Activated CD8-positive, alpha-beta memory T cell treated with anti-CD3 and anti-CD28 coated beads for 1 hour (primary cell): Measurements from ENCODE around the gene MAP6.
A peak's percentile ranks its signal among the peaks of the same experiment; 100 is the strongest.
"Not testable (repeated sequence)": the region's sequence is repeated elsewhere in the genome, so short reads cannot be mapped to it uniquely, and the experiment has no call there.

Experiments used
- DNase-seq, 2 donors: peaks; one replicate each; pipeline ENCODE4 v3.0.0-alpha.2; 2020; ENCODE audit warnings: low read depth in 1 of 2; ENCODE audit errors: extremely low read depth in 1 of 2

Gene MAP6

DNA sequence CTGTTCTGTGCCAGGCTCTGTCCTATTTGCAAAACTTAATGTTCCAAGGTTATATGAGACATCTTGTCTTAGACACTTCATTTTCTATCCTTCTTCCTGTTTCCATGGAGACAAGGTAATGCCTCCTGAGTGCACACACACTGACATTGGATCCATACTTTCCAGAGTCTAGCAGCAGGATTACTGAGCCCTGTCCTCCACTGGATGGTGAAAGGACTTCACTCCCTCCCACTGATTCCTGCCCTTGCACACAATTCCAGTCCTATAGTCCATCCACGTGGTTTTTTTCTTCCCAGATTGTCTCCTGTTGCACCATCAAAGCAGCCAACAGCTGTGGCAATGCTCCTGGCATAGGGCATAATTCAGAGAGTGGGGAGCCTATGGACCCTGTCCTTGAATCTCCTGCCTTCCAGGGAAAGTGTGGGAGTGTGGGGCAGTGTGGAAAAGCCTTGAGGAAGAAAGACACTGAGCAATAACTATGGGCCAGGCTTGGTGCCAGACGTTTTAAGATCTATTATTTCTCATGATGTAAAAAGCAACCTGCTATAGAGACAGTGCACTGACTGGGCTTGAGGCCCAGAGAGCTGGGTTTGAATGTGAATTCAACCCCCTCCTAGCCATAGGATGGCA lies 75.4 kb downstream of the MAP6 start:
- no peak for DNase-seq

DNA sequence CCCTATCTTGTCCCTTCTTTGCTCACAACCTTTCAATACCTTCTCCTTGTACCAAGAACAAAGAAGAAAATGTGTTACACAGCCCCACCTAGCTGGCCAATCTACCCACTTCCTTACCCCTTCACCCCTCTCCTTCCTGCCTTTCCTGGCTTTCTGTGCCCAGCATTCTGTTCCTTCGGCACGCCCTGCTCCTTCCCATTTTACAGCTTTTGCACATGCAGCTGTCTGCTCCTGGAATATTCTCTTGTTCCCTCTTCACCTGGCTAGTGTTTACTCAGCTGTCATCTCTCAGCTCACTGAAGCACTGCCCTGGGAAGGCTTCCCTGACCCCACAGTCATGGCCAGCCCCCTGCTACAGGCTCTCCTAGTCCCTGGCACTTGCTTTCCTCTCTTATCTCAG lies 76.1 kb downstream of the MAP6 start:
- DNase-seq = no peak

DNA sequence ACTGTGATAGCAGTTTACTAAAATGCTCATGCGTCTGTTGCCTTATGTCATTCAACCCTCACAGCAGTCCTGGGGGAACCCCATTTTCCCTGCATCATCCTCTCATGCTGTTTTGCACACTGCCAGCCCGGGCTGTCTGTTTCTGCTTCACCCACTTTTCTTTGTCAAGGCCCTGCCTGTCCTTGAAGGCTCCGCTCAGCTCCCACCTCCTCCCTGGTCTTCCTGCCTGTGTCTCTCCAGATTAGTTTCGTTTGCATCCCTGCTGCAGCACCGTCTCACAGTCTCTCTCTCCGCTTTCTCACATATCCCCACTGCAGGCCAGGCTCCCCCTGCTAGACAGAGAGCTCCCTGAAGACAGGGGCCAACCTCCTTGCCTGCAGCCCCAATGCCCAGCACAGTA lies 76.9 kb downstream of the MAP6 start:
- DNase-seq = no peak

DNA sequence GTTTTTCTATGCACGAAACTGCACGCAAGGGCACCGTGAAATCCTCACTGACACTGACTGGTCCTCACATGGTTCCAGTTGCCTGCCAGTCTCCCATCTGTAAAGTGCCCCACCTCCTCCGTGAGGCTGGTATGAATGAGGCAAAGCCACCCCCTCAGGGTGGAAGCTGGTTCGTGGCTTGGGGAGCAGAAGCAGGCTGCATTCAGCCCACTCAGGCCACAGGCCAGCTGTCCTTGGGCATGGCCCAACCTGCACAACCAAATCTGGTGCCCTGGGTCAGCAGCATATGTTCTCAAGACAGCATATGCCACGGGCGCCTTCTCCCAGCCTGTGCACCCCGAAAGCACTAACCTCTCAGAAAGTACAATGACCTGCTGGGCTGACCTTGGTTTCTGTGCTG lies 77.5 kb downstream of the MAP6 start:
- no peak for DNase-seq

DNA sequence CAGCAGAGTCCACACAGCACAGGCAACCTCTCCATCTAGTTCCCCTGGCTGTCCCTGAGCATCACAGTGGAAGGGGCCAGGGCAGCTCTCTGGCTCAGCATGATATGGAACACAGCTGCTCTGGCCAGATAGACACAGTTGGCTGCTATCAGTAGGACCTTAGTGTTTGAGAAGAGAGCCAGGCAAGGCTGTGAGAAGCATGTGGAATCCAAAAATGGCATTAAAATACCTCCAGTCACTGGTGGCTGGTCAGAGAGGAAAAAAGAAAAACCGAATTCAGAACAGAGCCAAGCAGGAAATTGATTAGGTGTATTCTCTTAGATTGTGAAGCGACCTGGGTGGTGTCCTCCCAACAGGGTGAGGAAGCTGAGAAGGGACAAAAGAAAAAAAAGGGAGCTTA lies 78.9 kb downstream of the MAP6 start:
- DNase-seq = no peak

DNA sequence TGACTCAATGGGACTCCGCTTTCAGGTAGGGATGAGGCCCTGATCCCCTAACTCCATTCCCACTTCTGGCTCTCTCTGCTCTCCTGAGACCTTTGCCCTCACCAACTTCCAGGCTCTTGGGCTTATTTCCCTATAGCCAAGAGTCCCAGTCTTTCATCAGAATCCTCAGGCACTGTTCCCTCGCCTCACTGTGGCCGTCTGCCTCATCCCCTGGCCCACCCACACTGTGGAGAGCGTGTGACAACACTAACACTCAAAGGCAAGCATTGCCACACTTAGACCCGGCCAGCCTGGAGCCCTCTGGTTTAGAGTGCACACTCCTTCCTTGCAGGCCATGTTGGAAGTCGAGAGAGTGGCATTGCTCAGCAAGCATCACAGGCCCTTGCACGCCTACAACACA lies 79.8 kb downstream of the MAP6 start:
- no peak for DNase-seq

DNA sequence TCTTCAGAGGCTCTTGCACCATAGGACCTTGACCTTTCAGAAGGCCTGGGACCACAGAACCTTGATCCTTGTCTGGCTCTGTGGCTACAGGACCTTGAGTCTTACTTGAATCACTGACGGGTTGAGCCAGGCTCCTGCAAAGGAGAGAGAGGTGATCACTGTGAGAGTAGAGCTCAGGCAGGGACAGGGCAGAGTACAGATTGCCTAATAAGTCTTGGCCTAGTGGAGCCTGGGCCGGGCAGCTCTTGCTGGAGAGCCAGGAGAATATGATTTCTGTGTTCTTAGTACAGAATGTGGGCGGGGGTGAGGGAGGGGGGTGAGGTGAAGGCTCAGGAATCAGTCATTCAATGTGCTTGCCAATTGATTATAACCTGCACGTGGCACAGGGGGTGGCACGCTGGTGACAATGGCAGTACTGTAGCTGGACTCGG lies 80.8 kb downstream of the MAP6 start:
- DNase-seq = no peak

DNA sequence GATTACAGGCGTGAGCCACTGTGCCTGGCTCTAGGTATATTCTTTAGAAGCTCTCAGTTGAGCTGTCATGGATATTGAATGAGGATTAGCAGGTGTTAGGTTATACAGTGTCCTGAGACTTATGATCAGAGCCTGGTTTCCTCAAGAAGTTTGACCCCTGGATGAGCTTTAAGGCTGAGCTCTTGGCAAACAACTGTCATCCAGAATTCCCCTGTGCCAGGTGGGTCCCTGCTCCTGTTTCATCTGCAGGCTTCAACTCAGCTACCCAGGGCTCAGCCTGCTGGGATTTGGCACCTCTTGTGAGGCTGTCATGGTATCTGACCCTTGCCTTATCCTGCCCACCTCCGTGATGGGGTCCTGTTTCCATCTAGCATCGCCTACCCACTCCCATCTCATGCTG lies 82.4 kb downstream of the MAP6 start:
- DNase-seq = no peak

DNA sequence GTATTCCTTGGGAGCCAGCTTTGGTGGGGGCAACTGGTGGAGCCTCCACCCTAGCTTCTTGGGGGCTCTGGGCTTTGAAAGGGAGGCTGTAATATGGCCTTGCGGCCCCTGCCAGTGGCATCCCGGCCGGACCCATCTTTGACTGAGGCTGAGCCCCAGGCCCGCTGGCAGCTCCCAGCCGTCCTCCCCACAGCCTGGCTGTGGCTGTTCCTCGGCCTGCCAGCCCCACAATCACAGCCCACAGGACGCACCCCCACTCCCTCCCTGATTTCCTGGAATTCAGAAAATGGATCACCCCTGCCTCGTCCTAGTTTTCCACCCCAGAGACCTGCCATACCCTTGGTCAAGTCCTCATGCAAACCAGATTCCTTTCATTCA lies 83.6 kb downstream of the MAP6 start:
- DNase-seq = no peak

DNA sequence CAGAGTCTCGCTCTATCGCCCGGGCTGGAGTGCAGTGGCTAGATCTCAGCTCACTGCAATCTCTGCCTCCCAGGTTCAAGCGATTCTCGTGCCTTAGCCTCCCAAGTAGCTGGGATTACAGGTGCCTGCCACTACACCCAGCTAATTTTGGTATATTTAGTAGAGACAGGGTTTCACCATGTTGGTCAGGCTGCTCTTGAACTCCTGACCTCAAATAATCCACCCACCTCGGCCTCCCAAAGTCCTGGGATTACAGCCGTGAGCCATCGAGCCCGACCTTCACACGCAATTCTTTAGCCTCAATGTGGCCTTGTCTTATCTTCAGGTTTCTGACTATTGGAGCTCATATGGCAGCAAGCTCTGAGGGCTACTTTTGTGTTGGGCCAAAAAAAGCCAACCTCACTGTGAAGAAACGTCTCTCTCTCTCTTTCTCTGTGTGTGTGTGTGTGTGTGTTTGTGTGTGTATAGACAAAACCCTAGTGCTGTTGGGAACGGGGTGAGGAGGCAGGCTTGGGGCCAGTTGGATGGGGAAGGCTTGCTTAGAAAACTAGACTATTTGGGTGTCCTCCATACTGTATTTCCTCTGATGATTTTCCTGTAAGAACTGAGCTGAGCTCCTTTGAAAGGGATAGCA lies 84.1 kb downstream of the MAP6 start:
- not testable (repeated sequence) for DNase-seq

DNA sequence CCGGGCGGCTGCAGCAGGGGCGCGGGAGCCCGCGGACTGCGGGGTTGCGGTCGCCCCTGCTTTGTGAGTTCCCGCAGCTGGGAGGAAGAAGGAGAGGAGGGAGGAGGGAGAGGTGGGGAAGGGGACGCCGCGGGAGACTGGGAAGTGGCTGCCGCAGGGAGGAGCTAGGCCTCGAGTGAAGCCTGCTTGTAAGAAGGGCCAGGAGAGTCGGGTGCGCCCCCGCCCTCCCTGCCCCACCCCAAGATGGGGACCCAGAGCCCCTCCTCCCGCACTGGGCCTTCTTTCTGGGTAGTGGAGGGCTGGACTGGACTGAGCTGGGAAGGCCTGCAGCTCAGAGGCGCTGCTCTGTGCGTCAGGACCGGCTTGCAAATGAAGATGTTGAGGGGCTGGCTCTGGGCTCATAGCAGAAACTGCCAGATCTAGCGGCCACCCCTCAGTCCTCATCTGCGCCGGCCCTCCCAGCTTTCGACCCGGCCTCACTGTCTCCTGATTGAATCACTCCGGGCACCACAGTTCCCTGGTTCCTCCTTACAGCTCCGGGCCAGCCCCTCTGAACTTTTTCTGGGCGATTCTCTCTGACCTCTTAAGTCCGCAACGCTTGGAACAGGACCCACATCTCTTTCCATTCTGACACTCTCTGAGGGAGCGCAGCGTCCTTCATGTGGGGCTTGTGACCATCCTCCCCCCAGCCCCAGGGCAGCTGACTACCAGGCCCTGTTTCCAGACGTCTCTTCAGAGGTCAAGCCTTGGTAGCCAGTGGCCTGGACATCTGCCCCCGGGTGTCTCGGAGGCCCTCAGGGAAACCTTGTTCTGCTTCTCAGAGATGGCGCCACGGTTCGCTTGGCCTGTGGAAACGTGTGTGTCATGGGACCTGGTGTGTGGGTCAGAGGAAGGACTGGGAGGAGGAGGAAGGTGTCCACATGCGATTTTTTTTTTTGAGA lies 84.8 kb downstream of the MAP6 start:
- no peak for DNase-seq

DNA sequence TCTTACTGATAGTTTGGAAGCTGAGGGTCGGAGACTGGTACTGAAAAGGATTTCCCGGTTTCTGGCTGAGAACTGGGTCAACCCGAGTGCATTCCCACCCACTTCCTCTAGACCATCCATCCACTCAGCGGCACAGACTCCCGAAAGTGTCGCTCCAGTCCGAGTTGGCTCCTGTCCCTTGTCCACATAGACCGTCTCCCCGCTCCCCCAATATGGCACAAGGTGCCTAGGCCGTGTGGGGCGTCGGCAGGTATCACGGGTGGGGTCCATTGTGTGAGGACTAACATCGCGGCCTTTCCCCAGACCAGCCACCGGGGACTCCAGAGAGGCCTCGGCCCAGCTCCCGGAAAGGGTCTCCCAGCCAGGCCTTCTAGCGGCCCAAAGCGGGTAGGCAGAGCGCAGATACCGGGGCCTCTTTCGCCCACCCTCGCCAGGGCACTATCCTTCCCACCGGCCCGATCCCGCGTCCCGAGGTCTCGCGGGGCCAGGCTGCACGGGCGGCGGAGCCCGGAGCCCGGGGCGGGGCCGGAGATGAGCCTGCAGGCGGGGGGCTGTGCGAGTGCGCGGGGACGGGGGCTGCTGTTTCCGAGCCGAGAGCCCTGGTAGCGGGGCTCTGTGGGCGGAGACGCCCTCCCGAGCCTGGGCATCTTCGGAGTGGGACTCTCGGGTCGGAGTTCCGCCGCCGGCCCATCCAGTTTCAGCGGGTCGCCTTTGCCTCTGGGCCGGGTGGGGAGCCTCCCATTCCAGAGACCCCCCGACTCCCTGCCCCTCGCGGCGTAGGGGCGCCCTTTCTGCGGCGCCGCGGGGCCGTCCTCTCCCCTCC lies 85.7 kb downstream of the MAP6 start:
- peak in 1 of 2 donors; percentile 1 for DNase-seq

DNA sequence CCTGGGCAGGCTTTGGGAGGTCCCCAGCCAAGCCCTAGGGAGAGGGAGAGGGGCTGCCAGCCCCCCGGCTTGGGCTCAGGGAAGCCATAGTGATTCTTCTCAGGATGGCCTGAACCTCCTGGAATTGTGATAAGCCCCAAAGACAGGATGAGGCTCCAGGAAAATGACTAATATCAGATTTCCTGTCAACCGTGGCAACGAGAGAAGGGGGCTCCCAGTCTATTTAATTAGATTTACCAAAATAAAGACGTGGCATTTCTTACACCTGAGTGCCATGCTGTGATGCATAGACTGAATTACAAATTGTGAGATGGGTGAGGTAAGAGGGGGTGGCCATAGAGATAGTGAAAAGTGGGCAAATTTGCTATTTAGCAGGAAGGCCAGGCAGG lies 86.3 kb downstream of the MAP6 start:
- no peak for DNase-seq

DNA sequence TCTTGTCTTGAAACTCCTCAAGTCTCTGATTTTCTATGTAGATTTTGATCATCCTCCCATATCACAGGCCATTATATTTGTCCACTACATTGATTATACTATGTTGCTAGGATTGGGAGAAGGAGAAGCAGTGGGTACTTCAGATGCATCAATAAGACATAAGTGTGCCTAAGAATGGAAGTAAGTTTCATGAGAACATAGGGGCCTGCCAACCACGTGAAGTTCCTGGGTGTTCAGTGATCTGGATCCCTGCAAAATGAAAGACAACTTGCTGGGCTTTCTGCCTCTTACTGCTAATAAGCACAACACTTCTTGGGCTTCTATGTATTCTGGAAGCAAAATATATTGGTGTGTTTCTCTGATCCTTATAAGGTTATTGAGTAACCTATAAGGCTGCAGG lies 89.0 kb downstream of the MAP6 start:
- no peak for DNase-seq

DNA sequence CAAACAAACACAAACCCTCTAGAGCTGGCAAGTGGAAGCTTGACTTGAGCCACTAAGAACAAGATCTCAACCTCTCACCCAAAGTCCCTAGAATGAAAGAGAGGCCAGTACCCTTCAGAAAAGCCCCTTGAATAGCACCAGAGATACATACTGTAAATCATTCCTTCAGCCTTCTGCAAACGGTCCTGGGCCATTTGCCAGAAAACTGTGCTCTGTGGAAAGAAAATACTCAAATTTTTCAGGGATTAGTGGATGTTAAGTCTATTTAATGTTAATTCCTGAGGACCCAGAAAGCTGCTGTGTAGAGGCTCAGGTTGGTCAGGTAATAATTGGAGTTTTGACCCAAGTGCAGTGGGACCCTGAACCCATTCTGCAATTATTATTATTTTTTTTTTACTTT lies 89.9 kb downstream of the MAP6 start:
- DNase-seq = no peak

DNA sequence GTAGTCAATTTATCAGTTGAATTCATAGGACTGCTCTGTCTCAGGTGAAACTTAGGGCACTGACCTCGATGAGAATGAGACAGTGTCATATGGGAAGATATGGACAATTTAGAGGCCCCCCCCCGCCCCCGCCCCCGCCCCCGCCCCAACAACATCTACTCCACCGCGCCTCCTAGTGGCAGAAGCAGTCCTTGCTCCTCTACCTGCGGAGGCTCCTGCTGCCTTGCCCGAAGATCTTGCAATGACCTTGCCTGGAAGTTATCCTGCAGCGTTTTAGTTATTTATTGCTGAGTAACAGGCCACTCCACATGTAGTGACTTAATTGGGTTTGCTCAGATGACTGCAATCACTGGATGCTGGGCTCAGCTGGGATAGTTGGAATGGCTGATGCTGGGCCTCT lies 91.6 kb downstream of the MAP6 start:
- DNase-seq = peak; percentile 32 to 51

DNA sequence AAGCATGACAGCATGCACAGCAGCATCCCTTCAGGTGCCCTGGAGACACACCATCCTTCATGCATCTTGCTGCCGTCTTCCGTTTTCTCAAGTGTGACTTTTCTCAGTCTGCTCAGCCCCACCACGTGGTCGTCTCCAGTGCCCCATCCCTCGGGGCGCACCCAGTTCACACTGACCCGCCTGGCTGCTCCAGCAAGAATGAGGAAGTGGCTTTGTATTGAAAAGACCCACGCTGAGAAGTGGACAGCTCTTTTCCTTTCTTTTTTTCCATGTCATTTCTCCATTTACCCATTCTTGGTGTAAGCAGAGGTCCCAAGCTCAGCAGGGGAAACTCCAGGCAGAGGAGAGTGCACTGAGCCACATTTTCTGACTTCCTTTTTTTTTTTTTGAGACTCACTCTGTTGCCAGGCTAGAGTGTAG lies 92.3 kb downstream of the MAP6 start:
- no peak for DNase-seq

DNA sequence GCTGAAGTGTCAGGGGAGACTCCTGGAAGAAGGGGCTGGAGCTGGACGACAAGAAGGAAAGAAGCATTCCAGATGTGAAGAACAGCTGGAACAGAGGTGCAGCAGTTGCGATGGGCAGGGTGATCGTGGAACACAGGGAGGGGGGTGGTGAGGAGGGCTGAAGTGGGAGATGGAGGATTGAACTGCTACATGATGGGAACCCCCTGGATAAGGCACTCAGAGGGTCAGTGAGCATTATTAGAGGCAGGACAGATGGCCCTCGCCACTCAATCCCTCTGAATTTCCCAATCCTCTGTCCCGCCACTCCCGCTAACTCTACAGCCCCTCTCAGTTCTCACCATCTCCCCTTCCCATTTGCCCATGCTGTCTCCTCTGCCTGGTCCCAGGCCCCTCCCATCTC lies 92.8 kb downstream of the MAP6 start:
- no peak for DNase-seq

DNA sequence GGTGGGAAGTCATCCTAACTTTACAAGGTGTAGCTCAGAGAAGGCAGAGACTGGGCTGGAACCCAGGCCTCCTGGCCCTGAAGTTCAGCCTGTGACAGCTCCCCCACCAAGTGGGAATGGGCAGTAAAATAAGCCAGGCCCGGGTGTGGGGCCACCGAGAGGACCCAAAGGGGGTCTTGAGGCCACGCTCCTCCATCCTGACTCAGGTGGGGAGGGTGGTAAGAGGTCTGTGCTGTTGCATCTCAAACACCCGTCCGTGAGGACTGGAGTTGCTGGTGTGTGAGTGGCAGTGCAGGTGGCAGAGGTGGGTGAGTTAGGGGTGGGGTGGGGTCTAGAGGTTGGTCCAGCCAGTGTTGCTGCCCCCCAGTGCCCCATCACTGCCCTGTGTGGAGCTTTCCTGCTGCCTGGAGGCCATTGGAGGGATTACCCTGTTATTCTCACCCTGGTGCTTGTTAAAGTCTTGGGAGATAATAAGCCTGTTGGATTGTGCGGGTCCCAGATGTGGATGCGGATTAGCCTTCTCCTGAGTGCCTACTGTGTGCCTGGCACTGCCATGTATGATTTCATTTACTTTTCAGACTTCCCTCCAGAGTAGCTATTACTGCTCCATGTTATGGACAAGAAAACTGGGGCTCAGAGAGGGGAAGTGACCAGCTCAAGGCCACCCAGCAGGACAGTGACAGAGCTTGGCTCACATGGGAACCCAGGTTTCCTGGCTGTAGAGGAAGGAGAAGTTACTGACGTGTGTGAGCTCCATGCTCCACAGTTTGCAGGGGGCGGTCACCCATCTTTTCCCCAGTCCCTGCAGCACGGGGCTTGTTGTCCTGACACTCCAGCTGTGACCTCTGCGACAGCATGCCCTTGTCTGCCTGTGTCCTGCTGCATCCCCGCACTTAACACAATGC lies 93.9 kb downstream of the MAP6 start:
- no peak for DNase-seq

DNA sequence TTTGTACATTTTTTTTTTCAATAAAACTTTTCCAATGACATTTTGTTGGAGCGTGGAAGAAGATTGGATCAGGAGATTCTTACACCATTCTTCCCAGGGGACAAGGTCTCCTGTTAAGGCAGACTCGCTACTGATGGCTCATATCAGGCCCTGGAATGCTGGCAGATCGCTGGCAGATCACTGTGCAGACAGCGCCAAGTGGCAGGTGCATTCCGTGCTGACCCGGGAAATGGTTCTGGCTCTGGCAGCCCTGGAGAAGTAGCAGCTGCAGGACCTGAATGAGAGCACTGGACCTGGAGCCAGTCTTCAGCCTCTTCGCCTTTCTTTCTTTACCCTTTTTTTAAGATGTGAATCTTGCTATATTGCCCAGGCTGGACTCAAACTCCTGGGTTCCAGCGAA lies 96.1 kb downstream of the MAP6 start:
- no peak for DNase-seq
